ENCODE measurements around the gene PITPNB. TPM values are rescaled to one million over a fixed set of nuclear protein-coding genes. Genes with fewer than 3 reads are reported as not detected.

Gene PITPNB
- total RNA-seq, 4 donors from 2014 or later, result 12.1 to 18.7 (median 16.1) TPM

DNA sequence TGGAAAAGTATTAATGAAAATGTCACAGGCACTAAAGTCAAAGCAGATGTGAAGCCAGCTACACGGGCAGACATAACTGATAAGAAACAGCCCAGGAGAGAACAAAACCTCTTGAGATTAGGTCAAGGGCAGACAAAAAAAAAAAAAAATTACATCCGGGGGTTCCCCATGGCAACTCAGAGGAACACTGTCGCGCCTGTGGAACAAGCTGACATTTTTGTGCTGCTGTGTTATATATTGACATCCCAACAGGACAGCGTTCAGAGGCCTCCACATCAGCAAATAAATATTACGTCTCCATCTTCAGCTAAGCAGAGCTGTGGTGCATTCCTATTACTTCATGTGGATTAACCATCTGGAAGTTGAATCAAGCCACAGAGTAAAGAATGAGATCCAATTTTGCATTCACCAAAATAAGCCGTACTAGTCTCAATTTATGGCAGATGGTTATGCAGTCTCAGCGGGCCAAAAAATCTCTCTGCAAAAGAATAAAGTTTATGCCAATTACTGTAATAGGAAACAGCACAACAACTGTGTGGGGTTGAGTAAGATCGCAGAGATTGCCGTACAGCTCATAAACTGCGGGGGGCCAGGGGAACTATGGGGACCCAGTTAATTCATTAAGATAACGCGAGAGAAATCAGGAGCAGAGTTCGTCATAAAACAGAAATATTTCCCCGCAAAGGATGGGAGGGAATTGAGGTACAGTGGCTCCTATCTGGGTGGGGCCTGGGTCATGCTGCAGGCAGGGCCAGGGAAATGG, 76.2 kb downstream of the PITPNB start:
- DNase-seq (no peak), ATAC-seq (peak in 1 of 2 donors; percentile 31)
- Histone ChIP-seq H3K4me3 (no peak overlapping the region), H3K36me3 (peaks cover 0 to 8% of the 10 kb centered on the region in 2 donors), H3K27ac (no peak overlapping the region), H3K9me3 (no peaks in the 10 kb centered on the region), H3K4me1 (peaks cover 0 to 3% of the 10 kb centered on the region in 2 donors), H3K27me3 (no peaks in the 10 kb centered on the region)
- in situ Hi-C loops (cut with MboI; ENCODE audit: low sequenced_read_pairs in 4 of 4), result no loop called here
- intact Hi-C loops (cut with DNase I; ENCODE audit: low total_unique reads), result no loop called here
- TF ChIP-seq, protein P1, sequence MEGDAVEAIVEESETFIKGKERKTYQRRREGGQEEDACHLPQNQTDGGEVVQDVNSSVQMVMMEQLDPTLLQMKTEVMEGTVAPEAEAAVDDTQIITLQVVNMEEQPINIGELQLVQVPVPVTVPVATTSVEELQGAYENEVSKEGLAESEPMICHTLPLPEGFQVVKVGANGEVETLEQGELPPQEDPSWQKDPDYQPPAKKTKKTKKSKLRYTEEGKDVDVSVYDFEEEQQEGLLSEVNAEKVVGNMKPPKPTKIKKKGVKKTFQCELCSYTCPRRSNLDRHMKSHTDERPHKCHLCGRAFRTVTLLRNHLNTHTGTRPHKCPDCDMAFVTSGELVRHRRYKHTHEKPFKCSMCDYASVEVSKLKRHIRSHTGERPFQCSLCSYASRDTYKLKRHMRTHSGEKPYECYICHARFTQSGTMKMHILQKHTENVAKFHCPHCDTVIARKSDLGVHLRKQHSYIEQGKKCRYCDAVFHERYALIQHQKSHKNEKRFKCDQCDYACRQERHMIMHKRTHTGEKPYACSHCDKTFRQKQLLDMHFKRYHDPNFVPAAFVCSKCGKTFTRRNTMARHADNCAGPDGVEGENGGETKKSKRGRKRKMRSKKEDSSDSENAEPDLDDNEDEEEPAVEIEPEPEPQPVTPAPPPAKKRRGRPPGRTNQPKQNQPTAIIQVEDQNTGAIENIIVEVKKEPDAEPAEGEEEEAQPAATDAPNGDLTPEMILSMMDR (IDR thresholded peaks at IDR 0.05 in 4 of 5, conservative IDR thresholded peaks at IDR 0.05 in 1 of 5), result no peak
- no peak for TF ChIP-seq POLR2A (IDR thresholded peaks at IDR 0.05)

DNA sequence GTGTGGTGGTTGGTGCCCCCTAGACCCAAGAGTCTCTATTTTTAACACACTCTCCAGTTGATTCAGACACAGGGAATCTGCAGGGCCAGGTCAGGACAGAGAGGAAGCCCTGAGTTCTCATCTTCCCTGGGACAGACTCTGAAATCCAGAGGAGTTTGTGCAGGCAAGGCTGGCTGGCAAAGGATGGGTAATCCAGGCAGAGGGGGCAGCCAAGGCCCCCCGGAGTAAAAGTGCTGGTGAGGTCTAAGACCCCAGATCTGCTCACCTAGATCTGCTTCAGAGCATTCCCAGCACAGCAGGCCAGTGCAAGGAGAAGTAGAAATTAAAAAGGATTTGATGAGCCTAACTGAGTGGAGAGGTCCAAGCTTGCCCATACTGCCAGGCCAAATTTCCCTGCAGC, 76.9 kb downstream of the PITPNB start:
- no peak for DNase-seq
- Histone ChIP-seq H3K27me3 (no peaks in the 10 kb centered on the region), H3K4me1 (peaks cover 0 to 3% of the 10 kb centered on the region in 2 donors), H3K4me3 (no peak overlapping the region), H3K36me3 (peaks cover 0 to 1% of the 10 kb centered on the region in 2 donors), H3K9me3 (no peaks in the 10 kb centered on the region), H3K27ac (peak overlapping the region in 1 of 4 donors; percentile 30)
- in situ Hi-C loops (cut with MboI; ENCODE audit: low sequenced_read_pairs in 4 of 4), result no loop called here
- TF ChIP-seq, protein P1 (IDR thresholded peaks at IDR 0.05 in 4 of 5, conservative IDR thresholded peaks at IDR 0.05 in 1 of 5), result no peak
- no peak for TF ChIP-seq POLR2A (IDR thresholded peaks at IDR 0.05)
- ATAC-seq, result no peak
- intact Hi-C loops (cut with DNase I; ENCODE audit: low total_unique reads), result no loop called here

DNA sequence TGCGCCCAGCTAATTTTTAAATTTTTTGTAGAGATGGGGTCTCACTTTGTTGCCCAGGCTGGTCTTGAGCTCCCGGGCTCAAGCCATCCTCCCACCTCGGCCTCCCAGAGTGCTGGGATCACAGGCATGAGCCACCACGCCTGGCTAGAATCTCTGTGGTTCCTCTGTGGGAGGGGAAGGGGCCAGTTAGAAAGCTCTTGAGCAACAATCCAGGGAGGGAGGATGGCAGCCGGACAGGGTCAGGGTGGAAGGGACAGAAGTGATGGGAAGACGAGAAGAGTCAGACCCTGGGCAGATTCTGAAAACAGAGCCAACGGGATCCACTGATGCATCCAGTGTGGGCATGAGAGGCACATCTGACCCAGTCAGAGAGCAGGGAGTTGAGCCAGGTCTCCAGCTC, 78.6 kb downstream of the PITPNB start:
- no peaks in the 10 kb centered on the region for H3K9me3 ChIP-seq
- no peak overlapping the region for H3K27ac ChIP-seq
- no peaks in the 10 kb centered on the region for H3K27me3 ChIP-seq
- ATAC-seq, result no peak
- in situ Hi-C loops (cut with MboI; ENCODE audit: low sequenced_read_pairs in 4 of 4), result no loop called here
- intact Hi-C loops (cut with DNase I; ENCODE audit: low total_unique reads), result no loop called here
- no peak for DNase-seq
- no peak overlapping the region for H3K4me3 ChIP-seq
- peaks cover 0 to 3% of the 10 kb centered on the region in 2 donors for H3K4me1 ChIP-seq
- no peaks in the 10 kb centered on the region for H3K36me3 ChIP-seq
- TF ChIP-seq POLR2A (IDR thresholded peaks at IDR 0.05), result no peak
- TF ChIP-seq, protein P1 (IDR thresholded peaks at IDR 0.05 in 4 of 5, conservative IDR thresholded peaks at IDR 0.05 in 1 of 5), result no peak

DNA sequence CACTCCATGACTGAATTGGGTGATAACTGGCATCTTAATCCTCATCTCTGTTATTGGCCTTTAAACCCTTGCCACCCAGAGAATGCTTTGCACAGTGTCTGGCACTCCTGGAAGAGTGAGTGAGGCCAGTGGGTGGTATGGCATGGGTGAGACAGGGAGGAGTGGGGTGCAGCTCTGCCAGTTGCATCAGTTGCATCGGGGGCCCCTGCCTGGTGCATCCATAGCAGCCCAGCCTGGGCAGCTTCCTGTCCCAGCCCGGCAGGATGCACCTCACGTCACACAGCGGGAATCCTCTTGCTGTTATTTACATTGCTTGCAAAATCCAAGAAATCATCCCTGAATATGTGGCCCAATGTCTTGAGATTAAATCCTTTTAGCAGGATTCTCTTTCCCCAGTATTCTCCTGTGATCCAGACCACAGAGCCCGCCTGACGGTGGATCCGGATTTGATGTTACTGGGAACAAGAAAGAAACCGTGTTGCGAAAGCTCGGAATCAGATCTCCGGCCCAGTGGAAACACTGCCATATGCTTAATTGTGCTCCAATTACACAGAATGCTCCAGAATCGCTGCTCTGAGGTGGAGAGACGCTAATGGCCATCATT, 79.9 kb downstream of the PITPNB start:
- Histone ChIP-seq H3K4me3 (no peak overlapping the region), H3K4me1 (peaks cover 0 to 3% of the 10 kb centered on the region in 2 donors), H3K27me3 (no peaks in the 10 kb centered on the region), H3K36me3 (no peaks in the 10 kb centered on the region), H3K27ac (no peak overlapping the region), H3K9me3 (no peaks in the 10 kb centered on the region)
- DNase-seq, result no peak
- ATAC-seq, result no peak
- intact Hi-C loops (cut with DNase I; ENCODE audit: low total_unique reads) (no loop called here), in situ Hi-C loops (cut with MboI; ENCODE audit: low sequenced_read_pairs in 4 of 4) (no loop called here)
- TF ChIP-seq, protein P1 (IDR thresholded peaks at IDR 0.05 in 4 of 5, conservative IDR thresholded peaks at IDR 0.05 in 1 of 5), result no peak
- TF ChIP-seq POLR2A (IDR thresholded peaks at IDR 0.05), result no peak

Measured in gastrocnemius medialis (tissue), 4 donors.